ENCODE measurements around the gene ANKRD42. TPM values are rescaled to one million over a fixed set of nuclear protein-coding genes. Genes with fewer than 3 reads are reported as not detected.

Gene ANKRD42
- total RNA-seq, 1 experiment from 2014 or later = 5.4 TPM

DNA sequence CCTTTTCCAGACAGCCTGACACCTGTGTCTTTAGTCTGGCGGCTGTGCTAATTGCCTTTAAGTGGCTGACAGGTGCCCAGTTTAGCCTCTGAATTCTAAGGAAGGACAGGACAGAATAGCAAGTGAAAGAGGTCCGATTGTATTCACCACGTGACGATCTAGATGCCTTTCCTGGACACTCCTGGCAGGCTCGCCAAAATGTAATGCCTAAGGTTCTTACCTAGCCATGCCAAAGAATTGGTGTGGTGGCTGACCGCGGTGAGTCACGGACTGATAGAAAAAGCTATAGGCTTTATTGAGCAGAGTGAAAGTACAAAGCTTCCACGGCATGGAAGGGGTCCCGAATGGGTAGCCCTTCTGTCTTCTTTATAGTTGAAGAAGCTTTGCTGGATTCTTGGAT lies 26.7 kb downstream of the ANKRD42 start (continued):
- TF ChIP-seq SIN3A (IDR thresholded peaks at IDR 0.05; ENCODE audit: low read depth) = no peak
- TF ChIP-seq ELF1 (IDR thresholded peaks at IDR 0.05; ENCODE audit: borderline replicate concordance, low read depth) = no peak
- TF ChIP-seq, protein P1, sequence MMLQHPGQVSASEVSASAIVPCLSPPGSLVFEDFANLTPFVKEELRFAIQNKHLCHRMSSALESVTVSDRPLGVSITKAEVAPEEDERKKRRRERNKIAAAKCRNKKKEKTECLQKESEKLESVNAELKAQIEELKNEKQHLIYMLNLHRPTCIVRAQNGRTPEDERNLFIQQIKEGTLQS (IDR thresholded peaks at IDR 0.05) = no peak
- no peak for TF ChIP-seq JUND (IDR thresholded peaks at IDR 0.05)
- TF ChIP-seq EZH2 (IDR thresholded peaks at IDR 0.05) = no peak
- TF ChIP-seq EZH2phosphoT487 (IDR thresholded peaks at IDR 0.05; ENCODE audit: borderline replicate concordance) = no peak
- no peak for TF ChIP-seq FOSL1 (IDR thresholded peaks at IDR 0.05; ENCODE audit: low read depth)
- TF ChIP-seq, protein P2, sequence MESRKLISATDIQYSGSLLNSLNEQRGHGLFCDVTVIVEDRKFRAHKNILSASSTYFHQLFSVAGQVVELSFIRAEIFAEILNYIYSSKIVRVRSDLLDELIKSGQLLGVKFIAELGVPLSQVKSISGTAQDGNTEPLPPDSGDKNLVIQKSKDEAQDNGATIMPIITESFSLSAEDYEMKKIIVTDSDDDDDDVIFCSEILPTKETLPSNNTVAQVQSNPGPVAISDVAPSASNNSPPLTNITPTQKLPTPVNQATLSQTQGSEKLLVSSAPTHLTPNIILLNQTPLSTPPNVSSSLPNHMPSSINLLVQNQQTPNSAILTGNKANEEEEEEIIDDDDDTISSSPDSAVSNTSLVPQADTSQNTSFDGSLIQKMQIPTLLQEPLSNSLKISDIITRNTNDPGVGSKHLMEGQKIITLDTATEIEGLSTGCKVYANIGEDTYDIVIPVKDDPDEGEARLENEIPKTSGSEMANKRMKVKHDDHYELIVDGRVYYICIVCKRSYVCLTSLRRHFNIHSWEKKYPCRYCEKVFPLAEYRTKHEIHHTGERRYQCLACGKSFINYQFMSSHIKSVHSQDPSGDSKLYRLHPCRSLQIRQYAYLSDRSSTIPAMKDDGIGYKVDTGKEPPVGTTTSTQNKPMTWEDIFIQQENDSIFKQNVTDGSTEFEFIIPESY (IDR thresholded peaks at IDR 0.05; ENCODE audit: extremely low read depth, insufficient replicate concordance, low read length) = no peak
- no peak for TF ChIP-seq POLR2AphosphoS5 (IDR thresholded peaks at IDR 0.05; ENCODE audit: low read depth, low read length)

DNA sequence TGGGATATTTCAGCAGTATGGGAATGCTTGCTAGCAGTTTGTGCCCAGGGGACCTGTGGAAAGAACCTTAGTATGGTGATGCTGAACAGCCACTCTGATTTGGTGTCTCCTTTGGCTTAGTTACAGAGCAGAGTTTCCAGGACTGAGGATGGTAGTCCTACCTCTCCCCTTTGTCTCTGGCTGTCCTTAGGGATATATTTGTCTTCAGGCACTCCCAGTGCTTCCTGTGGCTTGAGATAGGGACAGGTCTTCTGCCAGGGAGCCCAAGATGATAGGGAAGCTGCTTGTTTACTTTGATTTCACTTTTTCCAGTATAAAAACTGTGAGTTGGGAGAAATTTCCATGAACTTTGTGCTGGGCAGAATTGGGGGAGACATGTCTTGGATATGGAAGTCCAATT lies 28.2 kb downstream of the ANKRD42 start:
- Histone ChIP-seq H3K27ac (ENCODE audit: low read depth, low read length) (no peak overlapping the region), H3K79me2 (ENCODE audit: insufficient read depth, low read length) (no peaks in the 10 kb centered on the region), H4K20me1 (ENCODE audit: insufficient read depth) (no peaks in the 10 kb centered on the region), H3K9me3 (ENCODE audit: control insufficient read depth in 1 of 2, insufficient read depth in 1 of 2, low read depth in 1 of 2, low read length in 2 of 2) (no peaks in the 10 kb centered on the region), H3K9me2 (ENCODE audit: insufficient read depth) (no peaks in the 10 kb centered on the region), H3K4me1 (ENCODE audit: control insufficient read depth in 1 of 2, insufficient read depth in 2 of 2, low read length in 2 of 2) (no peaks in the 10 kb centered on the region), H3K27me3 (ENCODE audit: insufficient read depth, low read length) (no peaks in the 10 kb centered on the region; the same call in 1 of the 2 replicates), H2AFZ (ENCODE audit: low read depth, low read length, poor library complexity, severe bottlenecking) (no peak overlapping the region), H3K4me2 (ENCODE audit: low read length) (no peak overlapping the region), H3K9ac (ENCODE audit: low read length) (no peak overlapping the region), H3K4me3 (replicated peaks in 1 of 2; ENCODE audit: low read depth in 1 of 2, low read length in 2 of 2) (no peak overlapping the region), H3K36me3 (ENCODE audit: control insufficient read depth in 1 of 2, insufficient read depth in 2 of 2, low read length in 2 of 2) (no peaks in the 10 kb centered on the region)
- ATAC-seq = no peak
- POLR2A ChIA-PET = no interaction called here
- TF ChIP-seq ELF1 (IDR thresholded peaks at IDR 0.05; ENCODE audit: borderline replicate concordance, low read depth) (no peak), FOSL1 (IDR thresholded peaks at IDR 0.05; ENCODE audit: low read depth) (no peak), CBX3 (IDR thresholded peaks at IDR 0.05; ENCODE audit: low read depth) (no peak), POLR2AphosphoS5 (IDR thresholded peaks at IDR 0.05; ENCODE audit: low read depth, low read length) (no peak)
- CTCF ChIA-PET = no interaction called here
- no TSS peak for BruUV-seq (replicated peaks)
- RAD21 ChIA-PET (ENCODE audit: low non-redundant PET in 1 of 2, low total read pairs in 2 of 2, uncharacterized antibody in 2 of 2, unreplicated experiment in 2 of 2) = no interaction called here
- DNase-seq (ENCODE audit: low read depth, low spot score) = no peak
- intact Hi-C loops (cut with micrococcal nuclease) = no loop called here

All from HCT116 (cell line).